Measurements from ENCODE around the gene MCCD1. TPM values are rescaled to one million over a fixed set of nuclear protein-coding genes. Genes with fewer than 3 reads are reported as not detected.
"Not testable (repeated sequence)": the region's sequence is repeated elsewhere in the genome, so short reads cannot be mapped to it uniquely, and the experiment has no call there.

MCCD1 gene
- not detected in 2 replicates for total RNA-seq (2014; rRNA removed; shearing (Covaris generic))

GRCh38 chr6:31528821-31529328 is at the start of gene MCCD1:
Gene MCCD1, plus strand, starts transcription at chr6:31528962. Its CDS starts 53 bp downstream, at chr6:31529015.
- peak; percentile 22 for DNase-seq (ENCODE audit: low read depth)

GRCh38 chr6:31479151-31479932 is 49.4 kb upstream of the MCCD1 start:
- DNase-seq (ENCODE audit: low read depth) = no peak

GRCh38 chr6:31479933-31480535 is 48.7 kb upstream of the MCCD1 start:
- DNase-seq (ENCODE audit: low read depth) = no peak

- no peak for DNase-seq (ENCODE audit: low read depth)
Observed at GRCh38 chr6:31480574-31480973, 48.2 kb upstream of the MCCD1 start.

GRCh38 chr6:31483392-31483791 is 45.4 kb upstream of the MCCD1 start:
- no peak for DNase-seq (ENCODE audit: low read depth)

GRCh38 chr6:31485055-31485454 is 43.7 kb upstream of the MCCD1 start:
- no peak for DNase-seq (ENCODE audit: low read depth)

GRCh38 chr6:31486065-31486837 is 42.5 kb upstream of the MCCD1 start:
- not testable (repeated sequence) for DNase-seq (ENCODE audit: low read depth)

GRCh38 chr6:31487674-31488073 is 41.1 kb upstream of the MCCD1 start:
- DNase-seq (ENCODE audit: low read depth) = not testable (repeated sequence)

GRCh38 chr6:31489086-31489485 is 39.7 kb upstream of the MCCD1 start:
- DNase-seq (ENCODE audit: low read depth) = no peak

GRCh38 chr6:31490115-31490873 is 38.5 kb upstream of the MCCD1 start:
- no peak for DNase-seq (ENCODE audit: low read depth)

GRCh38 chr6:31493550-31493874 is 35.2 kb upstream of the MCCD1 start:
- not testable (repeated sequence) for DNase-seq (ENCODE audit: low read depth)

GRCh38 chr6:31493875-31494694 is 34.7 kb upstream of the MCCD1 start:
- DNase-seq (ENCODE audit: low read depth) = peak; percentile 86

GRCh38 chr6:31495580-31495979 is 33.2 kb upstream of the MCCD1 start:
- DNase-seq (ENCODE audit: low read depth) = peak; percentile 80

GRCh38 chr6:31496826-31497225 is 31.9 kb upstream of the MCCD1 start:
- not testable (repeated sequence) for DNase-seq (ENCODE audit: low read depth)

- peak; percentile 86 for DNase-seq (ENCODE audit: low read depth)
Observed at GRCh38 chr6:31497531-31498476, 31.0 kb upstream of the MCCD1 start, which contains the start of gene MICB. Gene MICB, plus strand, starts transcription at chr6:31498145. Its CDS starts 49 bp downstream, at chr6:31498194.

- DNase-seq (ENCODE audit: low read depth) = no peak
Observed at GRCh38 chr6:31498748-31499147, 30.0 kb upstream of the MCCD1 start.

- not testable (repeated sequence) for DNase-seq (ENCODE audit: low read depth)
Observed at GRCh38 chr6:31499648-31500047, 29.1 kb upstream of the MCCD1 start.

GRCh38 chr6:31502586-31502985 is 26.2 kb upstream of the MCCD1 start:
- DNase-seq (ENCODE audit: low read depth) = no peak

GRCh38 chr6:31509036-31509435 is 19.7 kb upstream of the MCCD1 start:
- not testable (repeated sequence) for DNase-seq (ENCODE audit: low read depth)

Data from M059J (cell line).